ENCODE results near the gene MYO9A.

Gene MYO9A

DNA sequence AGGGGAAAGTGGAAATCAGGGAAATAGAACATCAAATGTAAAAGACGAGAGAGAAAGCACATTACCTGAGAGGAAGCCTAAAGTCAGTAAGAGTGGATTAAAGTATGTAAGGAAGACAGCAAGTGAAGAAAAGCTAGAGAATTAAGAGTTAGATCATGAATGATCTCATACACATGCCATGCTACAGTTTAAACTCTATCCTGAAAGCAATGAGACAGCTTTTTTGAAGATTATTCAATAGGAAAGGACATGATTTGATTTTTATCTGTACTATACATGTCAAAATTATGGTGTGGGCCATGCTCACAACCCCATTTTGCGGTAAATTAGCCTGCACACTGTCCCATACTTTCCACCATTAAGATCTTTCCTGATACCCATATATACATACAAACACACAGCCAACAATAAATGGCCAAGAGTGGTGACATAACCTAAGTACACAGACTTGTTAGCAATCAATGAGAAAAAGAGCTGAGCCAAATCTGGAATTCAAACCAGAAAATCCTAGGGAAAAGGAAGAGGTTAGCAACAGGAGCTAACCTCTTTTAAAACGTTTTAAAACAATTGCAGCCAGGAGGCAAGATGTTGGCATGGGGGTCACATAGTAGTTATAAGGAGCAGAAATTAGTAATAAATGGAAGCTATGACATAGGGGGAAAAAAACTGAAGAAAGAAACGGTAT is 4.5 kb downstream of the MYO9A start:
- Histone ChIP-seq H3K9me3 (ENCODE audit: insufficient read depth, low read length, severe bottlenecking) (no peaks in the 10 kb centered on the region), H3K4me2 (ENCODE audit: insufficient read depth, low read length) (no peak overlapping the region), H3K79me2 (ENCODE audit: insufficient read depth, low read length) (peaks cover 40% of the 10 kb centered on the region), H2AFZ (ENCODE audit: low read depth, low read length) (no peak overlapping the region), H4K20me1 (ENCODE audit: insufficient read depth, low read length) (peaks cover 9% of the 10 kb centered on the region), H3K4me3 (ENCODE audit: low read depth in 1 of 2, low read length in 2 of 2) (no peak overlapping the region), H3K4me1 (ENCODE audit: insufficient read depth, low read length) (peaks cover 20% of the 10 kb centered on the region), H3K27me3 (ENCODE audit: insufficient read depth, low read length, poor library complexity) (no peaks in the 10 kb centered on the region), H3K27ac (ENCODE audit: low read length) (no peak overlapping the region), H3K9ac (ENCODE audit: low read depth, low read length) (no peak overlapping the region), H3K36me3 (ENCODE audit: insufficient read depth, low read length) (no peaks in the 10 kb centered on the region)
- DNase-seq: no peak
- TF ChIP-seq EZH2 (IDR thresholded peaks at IDR 0.05; ENCODE audit: borderline replicate concordance, low read depth, low read length, severe bottlenecking): no peak
- TF ChIP-seq CTCF (IDR thresholded peaks at IDR 0.05; ENCODE audit: borderline replicate concordance, extremely low read depth, low read length, poor library complexity, severe bottlenecking): no peak
- ATAC-seq (ENCODE audit: insufficient read depth, low read depth): no peak

DNA sequence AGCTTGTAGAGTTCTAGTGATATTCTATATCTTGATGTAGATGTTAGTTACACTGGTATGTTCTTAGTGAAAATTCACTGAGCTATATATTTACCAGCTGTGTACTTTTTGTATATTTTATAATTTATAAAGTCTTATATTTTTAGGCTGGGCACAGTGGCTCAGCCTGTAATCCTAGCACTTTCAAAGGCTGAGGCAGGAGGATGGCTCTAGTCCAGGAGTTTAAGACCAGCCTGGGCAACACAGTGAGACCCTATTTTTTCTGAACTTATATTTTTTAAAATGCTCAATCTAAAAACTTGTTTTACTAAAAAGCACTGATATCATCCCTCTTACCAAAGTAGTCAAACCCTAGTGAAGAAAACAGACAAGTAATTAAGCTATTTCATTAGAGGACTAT is 5.1 kb downstream of the MYO9A start:
- ATAC-seq (ENCODE audit: insufficient read depth, low read depth) (no peak), DNase-seq (no peak)
- no peak overlapping the region for H3K4me3 ChIP-seq (ENCODE audit: low read depth in 1 of 2, low read length in 2 of 2)
- H3K27me3 ChIP-seq (ENCODE audit: insufficient read depth, low read length, poor library complexity): no peaks in the 10 kb centered on the region
- peaks cover 9% of the 10 kb centered on the region for H4K20me1 ChIP-seq (ENCODE audit: insufficient read depth, low read length)
- peaks cover 20% of the 10 kb centered on the region for H3K4me1 ChIP-seq (ENCODE audit: insufficient read depth, low read length)
- no peak overlapping the region for H3K27ac ChIP-seq (ENCODE audit: low read length)
- H3K79me2 ChIP-seq (ENCODE audit: insufficient read depth, low read length): peaks cover 43% of the 10 kb centered on the region
- H3K9ac ChIP-seq (ENCODE audit: low read depth, low read length): no peak overlapping the region
- no peaks in the 10 kb centered on the region for H3K36me3 ChIP-seq (ENCODE audit: insufficient read depth, low read length)
- H3K9me3 ChIP-seq (ENCODE audit: insufficient read depth, low read length, severe bottlenecking): no peaks in the 10 kb centered on the region
- TF ChIP-seq CTCF (IDR thresholded peaks at IDR 0.05; ENCODE audit: borderline replicate concordance, extremely low read depth, low read length, poor library complexity, severe bottlenecking) (no peak), EZH2 (IDR thresholded peaks at IDR 0.05; ENCODE audit: borderline replicate concordance, low read depth, low read length, severe bottlenecking) (no peak)
- no peak overlapping the region for H3K4me2 ChIP-seq (ENCODE audit: insufficient read depth, low read length)
- no peak overlapping the region for H2AFZ ChIP-seq (ENCODE audit: low read depth, low read length)

- H3K4me2 ChIP-seq (ENCODE audit: insufficient read depth, low read length): no peak overlapping the region
- H3K79me2 ChIP-seq (ENCODE audit: insufficient read depth, low read length): peaks cover 38% of the 10 kb centered on the region
These were observed 5.8 kb downstream of the MYO9A start for GRCh38 chr15:72112116-72112515.

More at GRCh38 chr15:72112116-72112515, 5.8 kb downstream of the MYO9A start:
- TF ChIP-seq EZH2 (IDR thresholded peaks at IDR 0.05; ENCODE audit: borderline replicate concordance, low read depth, low read length, severe bottlenecking) (no peak), CTCF (IDR thresholded peaks at IDR 0.05; ENCODE audit: borderline replicate concordance, extremely low read depth, low read length, poor library complexity, severe bottlenecking) (no peak)
- DNase-seq: no peak
- peaks cover 8% of the 10 kb centered on the region for H4K20me1 ChIP-seq (ENCODE audit: insufficient read depth, low read length)
- H3K9ac ChIP-seq (ENCODE audit: low read depth, low read length): no peak overlapping the region
- no peak for ATAC-seq (ENCODE audit: insufficient read depth, low read depth)
- H3K4me3 ChIP-seq (ENCODE audit: low read depth in 1 of 2, low read length in 2 of 2): no peak overlapping the region
- no peak overlapping the region for H3K27ac ChIP-seq (ENCODE audit: low read length)
- no peaks in the 10 kb centered on the region for H3K27me3 ChIP-seq (ENCODE audit: insufficient read depth, low read length, poor library complexity)
- peaks cover 19% of the 10 kb centered on the region for H3K4me1 ChIP-seq (ENCODE audit: insufficient read depth, low read length)
- no peaks in the 10 kb centered on the region for H3K36me3 ChIP-seq (ENCODE audit: insufficient read depth, low read length)
- no peak overlapping the region for H2AFZ ChIP-seq (ENCODE audit: low read depth, low read length)
- H3K9me3 ChIP-seq (ENCODE audit: insufficient read depth, low read length, severe bottlenecking): no peaks in the 10 kb centered on the region
